Panc1 (cell line): ENCODE data around the gene PPP1CA. TPM values are rescaled to one million over a fixed set of nuclear protein-coding genes. Genes with fewer than 3 reads are reported as not detected.

ENCODE experiments used
- ATAC-seq: fragments of 200-7000 bp; cut with Tn5 transposase; 2 replicates; pipeline ENCODE4 v1.9.1; 2020; ENCODE audit warnings: mild to moderate bottlenecking, moderate library complexity
- BruUV-seq: library from RNA; stranded (reverse); fragments of 400-500 nt; replicated peaks from 2 replicates; lab custom pipeline; 2021; lab: Mats Ljungman, UMichigan
- CTCF ChIA-PET: fragments of 300-600 bp; sonication (Branson Sonifier 250); formaldehyde crosslinking; loops from one replicate; lab custom pipeline; 2022; ENCODE audit warnings: antibody characterized with exemption; lab: Charles Lee
- POLR2A ChIA-PET: fragments of 300-600 bp; sonication (Branson Sonifier 250); formaldehyde crosslinking; loops from one replicate; lab custom pipeline; 2022; ENCODE audit warnings: antibody characterized with exemption; lab: Charles Lee
- DNase-seq: peaks from one replicate; pipeline ENCODE4 v3.0.0-alpha.2; 2010; ENCODE audit warnings: low read depth, low spot score
- H3K27ac ChIP-seq: 2 replicates; pipeline ENCODE4 v1.5.1; 2011; ENCODE audit warnings: mild to moderate bottlenecking, low read length, inconsistent platforms
- H3K27me3 ChIP-seq: fragments of 200-500 bp; sonication (Bioruptor generic); 2 replicates; pipeline ENCODE4 v1.6.0; 2014; ENCODE audit warnings: low read length, inconsistent platforms; ENCODE audit not compliant: control insufficient read depth, insufficient read depth
- H3K36me3 ChIP-seq: fragments of 200-500 bp; sonication (Bioruptor generic); 2 replicates; pipeline ENCODE4 v1.5.1; 2014; ENCODE audit warnings: inconsistent platforms, mild to moderate bottlenecking, low read length, moderate library complexity; ENCODE audit not compliant: control insufficient read depth, insufficient read depth
- H3K4me1 ChIP-seq: 2 replicates; pipeline ENCODE4 v1.5.1; 2011; ENCODE audit warnings: inconsistent platforms, mild to moderate bottlenecking, low read length, moderate library complexity; ENCODE audit not compliant: control insufficient read depth, insufficient read depth
- H3K4me3 ChIP-seq, 2 experiments: 2 replicates each; pipeline ENCODE4 v1.5.1; 2011 to 2012; ENCODE audit warnings: low read depth in 2 of 2, low read length in 2 of 2, mild to moderate bottlenecking in 2 of 2, inconsistent platforms in 1 of 2, moderate library complexity in 1 of 2
- H3K9me3 ChIP-seq: fragments of 200-500 bp; sonication (Bioruptor generic); 2 replicates; pipeline ENCODE4 v1.5.1; 2014; ENCODE audit warnings: low read depth, mild to moderate bottlenecking, inconsistent platforms, low read length, moderate library complexity; ENCODE audit not compliant: control insufficient read depth, insufficient read depth
- CTCF ChIP-seq: fragments of 450-650 bp; IDR thresholded peaks from 2 replicates; pipeline ENCODE4 v1.5.1; 2017; ENCODE audit warnings: mild to moderate bottlenecking
- POLR2AphosphoS5 ChIP-seq: IDR thresholded peaks from 2 replicates; pipeline ENCODE4 v1.6.1; 2012; ENCODE audit warnings: mild to moderate bottlenecking, low read depth, low read length, moderate library complexity
- SIN3A ChIP-seq: IDR thresholded peaks from 2 replicates; pipeline ENCODE4 v1.6.1; 2012; ENCODE audit warnings: low read depth, mild to moderate bottlenecking, low read length, moderate library complexity, borderline replicate concordance; ENCODE audit not compliant: insufficient read depth
- TCF7L2 ChIP-seq: IDR thresholded peaks from 2 replicates; pipeline ENCODE4 v1.6.1; 2011; ENCODE audit warnings: mild to moderate bottlenecking, low read depth, low read length, inconsistent platforms
- in situ Hi-C: cut with HindIII; loops from 2 replicates; pipeline ENCODE4 v1.10.0; 2016; ENCODE audit warnings: low sequenced_read_pairs, low pct_unique_long_range_greater_than_20kb
- intact Hi-C: fragments of 100-400 bp; cut with micrococcal nuclease; formaldehyde crosslinking; loops from one replicate; pipeline ENCODE4 v1.10.0; 2022; ENCODE audit not compliant: unreplicated experiment
- total RNA-seq: library from RNA; stranded (reverse); gene quantifications from one replicate; pipeline ENCODE4 v1.2.1, GENCODE V29; 2021; ENCODE audit not compliant: unreplicated experiment
- TF ChIP-seq, protein P1 (sequence below), 2 experiments: IDR thresholded peaks; 2 replicates each; pipeline ENCODE4 v1.6.1; 2011 to 2012; ENCODE audit warnings: low read depth in 2 of 2, control low read depth in 1 of 2, low read length in 1 of 2, mild to moderate bottlenecking in 1 of 2, moderate library complexity in 1 of 2; ENCODE audit not compliant: insufficient read depth in 1 of 2

Gene PPP1CA
- total RNA-seq, 1 experiment from 2014 or later: 361 TPM

GRCh38 chr11:67398661-67399563 is 2.7 kb downstream of the PPP1CA start:
- H3K36me3 ChIP-seq: peaks cover 7% of the 10 kb centered on the region
- POLR2A ChIA-PET: no interaction called here
- no peak for DNase-seq

GRCh38 chr11:67397986-67398660 is 3.5 kb downstream of the PPP1CA start:
- H3K4me3 ChIP-seq: no peak overlapping the region
- TF ChIP-seq, protein P1, sequence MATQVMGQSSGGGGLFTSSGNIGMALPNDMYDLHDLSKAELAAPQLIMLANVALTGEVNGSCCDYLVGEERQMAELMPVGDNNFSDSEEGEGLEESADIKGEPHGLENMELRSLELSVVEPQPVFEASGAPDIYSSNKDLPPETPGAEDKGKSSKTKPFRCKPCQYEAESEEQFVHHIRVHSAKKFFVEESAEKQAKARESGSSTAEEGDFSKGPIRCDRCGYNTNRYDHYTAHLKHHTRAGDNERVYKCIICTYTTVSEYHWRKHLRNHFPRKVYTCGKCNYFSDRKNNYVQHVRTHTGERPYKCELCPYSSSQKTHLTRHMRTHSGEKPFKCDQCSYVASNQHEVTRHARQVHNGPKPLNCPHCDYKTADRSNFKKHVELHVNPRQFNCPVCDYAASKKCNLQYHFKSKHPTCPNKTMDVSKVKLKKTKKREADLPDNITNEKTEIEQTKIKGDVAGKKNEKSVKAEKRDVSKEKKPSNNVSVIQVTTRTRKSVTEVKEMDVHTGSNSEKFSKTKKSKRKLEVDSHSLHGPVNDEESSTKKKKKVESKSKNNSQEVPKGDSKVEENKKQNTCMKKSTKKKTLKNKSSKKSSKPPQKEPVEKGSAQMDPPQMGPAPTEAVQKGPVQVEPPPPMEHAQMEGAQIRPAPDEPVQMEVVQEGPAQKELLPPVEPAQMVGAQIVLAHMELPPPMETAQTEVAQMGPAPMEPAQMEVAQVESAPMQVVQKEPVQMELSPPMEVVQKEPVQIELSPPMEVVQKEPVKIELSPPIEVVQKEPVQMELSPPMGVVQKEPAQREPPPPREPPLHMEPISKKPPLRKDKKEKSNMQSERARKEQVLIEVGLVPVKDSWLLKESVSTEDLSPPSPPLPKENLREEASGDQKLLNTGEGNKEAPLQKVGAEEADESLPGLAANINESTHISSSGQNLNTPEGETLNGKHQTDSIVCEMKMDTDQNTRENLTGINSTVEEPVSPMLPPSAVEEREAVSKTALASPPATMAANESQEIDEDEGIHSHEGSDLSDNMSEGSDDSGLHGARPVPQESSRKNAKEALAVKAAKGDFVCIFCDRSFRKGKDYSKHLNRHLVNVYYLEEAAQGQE (IDR thresholded peaks at IDR 0.05; ENCODE audit: insufficient read depth in 1 of 2, low read depth in 2 of 2, low read length in 1 of 2): no peak
- TF ChIP-seq POLR2AphosphoS5: no peak
- no peak for TF ChIP-seq TCF7L2
- no peak for TF ChIP-seq CTCF
- TF ChIP-seq SIN3A: no peak
- in situ Hi-C loops (no loop called here), intact Hi-C loops (no loop called here)
- H3K9me3 ChIP-seq: no peaks in the 10 kb centered on the region
- ChIA-PET CTCF (interaction anchor here (0.5 kb wide), 1 partner anchor 84 kb away, joined by 6 read pairs; no protein-coding TSS in a partner anchor), POLR2A (interaction anchor here (0.9 kb wide), 1 partner anchor 23 kb away, joined by 3 read pairs; no protein-coding TSS in a partner anchor)
- peaks cover 7% of the 10 kb centered on the region for H3K36me3 ChIP-seq
- no peak for DNase-seq
- TSS peak; percentile 89 for BruUV-seq
- 0 out of 2 replicates have a peak overlapping the region, but pooled peaks have one; percentile 30 for H3K27ac ChIP-seq
- no peak for ATAC-seq
- H3K4me1 ChIP-seq: peaks cover 38% of the 10 kb centered on the region
- no peaks in the 10 kb centered on the region for H3K27me3 ChIP-seq

More at GRCh38 chr11:67398661-67399563, 2.7 kb downstream of the PPP1CA start:
- H3K9me3 ChIP-seq: no peaks in the 10 kb centered on the region
- intact Hi-C loops: no loop called here
- H3K27ac ChIP-seq: peak overlapping the region; percentile 48
- BruUV-seq: no TSS peak
- in situ Hi-C loops: no loop called here
- TF ChIP-seq SIN3A (no peak), CTCF (no peak), TCF7L2 (no peak), POLR2AphosphoS5 (peak; percentile 53)
- TF ChIP-seq, protein P1 (IDR thresholded peaks at IDR 0.05; ENCODE audit: insufficient read depth in 1 of 2, low read depth in 2 of 2, low read length in 1 of 2): no peak
- peaks cover 38% of the 10 kb centered on the region for H3K4me1 ChIP-seq
- CTCF ChIA-PET: no interaction called here
- no peak for ATAC-seq
- no peaks in the 10 kb centered on the region for H3K27me3 ChIP-seq
- H3K4me3 ChIP-seq: 0 out of 4 replicates have a peak overlapping the region, but pooled peaks of 1 of the 2 experiments have one; percentile 4
